ENCODE measurements around the gene ZNF664.

The ZNF664 gene

DNA sequence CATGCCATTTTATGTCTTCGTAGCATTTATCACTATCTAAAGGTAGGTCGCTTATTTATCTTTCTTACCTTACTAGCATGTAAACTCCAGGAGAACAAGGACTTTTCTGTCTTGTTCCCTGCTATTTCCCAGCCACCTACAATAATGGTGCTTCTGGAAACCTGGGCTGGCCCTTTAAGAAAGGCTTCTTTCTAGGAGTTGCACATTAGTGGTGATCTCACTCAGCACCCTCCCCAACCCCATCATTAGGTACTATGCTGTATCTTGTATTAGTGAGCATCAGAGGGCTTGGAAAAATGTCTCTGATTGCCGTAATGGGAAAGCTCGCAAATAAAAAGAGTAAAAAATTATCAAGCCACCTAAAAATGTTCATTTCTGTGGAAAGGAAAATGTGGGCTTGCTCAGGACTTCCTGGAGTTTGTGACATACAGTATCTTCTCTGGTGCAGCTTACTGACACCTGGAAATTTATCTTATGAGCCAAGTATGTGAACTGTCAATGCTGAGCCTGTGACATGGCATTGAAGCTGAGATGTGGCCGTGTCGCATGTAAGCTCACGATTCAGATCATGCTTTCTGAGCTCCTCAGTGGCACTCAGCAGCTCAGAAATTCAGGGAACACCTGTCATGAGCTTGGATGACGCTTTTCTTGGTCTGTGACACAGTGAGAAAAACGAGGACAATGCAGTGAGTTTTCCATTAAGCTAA is 12.8 kb upstream of the ZNF664 start:
- no peak for DNase-seq

DNA sequence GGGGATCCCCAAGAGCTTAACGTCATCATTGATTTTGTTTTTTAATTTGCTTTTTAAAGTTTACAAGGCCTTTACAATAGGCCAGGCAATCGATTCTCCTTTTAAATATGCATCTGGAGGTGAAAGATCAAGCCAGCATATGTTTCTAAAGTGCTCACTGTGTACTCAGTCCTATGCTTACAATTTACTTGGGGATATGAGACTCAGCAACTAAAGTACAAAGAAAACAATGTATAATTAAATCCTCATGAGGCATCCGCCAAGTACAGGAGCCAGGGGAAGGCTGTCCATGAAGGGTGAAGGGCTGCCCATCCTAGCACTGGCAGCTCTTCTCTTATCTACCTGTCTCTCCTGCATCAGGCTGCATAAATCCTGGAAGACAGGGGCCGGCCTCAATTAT is 12.2 kb upstream of the ZNF664 start:
- no peak for DNase-seq

DNA sequence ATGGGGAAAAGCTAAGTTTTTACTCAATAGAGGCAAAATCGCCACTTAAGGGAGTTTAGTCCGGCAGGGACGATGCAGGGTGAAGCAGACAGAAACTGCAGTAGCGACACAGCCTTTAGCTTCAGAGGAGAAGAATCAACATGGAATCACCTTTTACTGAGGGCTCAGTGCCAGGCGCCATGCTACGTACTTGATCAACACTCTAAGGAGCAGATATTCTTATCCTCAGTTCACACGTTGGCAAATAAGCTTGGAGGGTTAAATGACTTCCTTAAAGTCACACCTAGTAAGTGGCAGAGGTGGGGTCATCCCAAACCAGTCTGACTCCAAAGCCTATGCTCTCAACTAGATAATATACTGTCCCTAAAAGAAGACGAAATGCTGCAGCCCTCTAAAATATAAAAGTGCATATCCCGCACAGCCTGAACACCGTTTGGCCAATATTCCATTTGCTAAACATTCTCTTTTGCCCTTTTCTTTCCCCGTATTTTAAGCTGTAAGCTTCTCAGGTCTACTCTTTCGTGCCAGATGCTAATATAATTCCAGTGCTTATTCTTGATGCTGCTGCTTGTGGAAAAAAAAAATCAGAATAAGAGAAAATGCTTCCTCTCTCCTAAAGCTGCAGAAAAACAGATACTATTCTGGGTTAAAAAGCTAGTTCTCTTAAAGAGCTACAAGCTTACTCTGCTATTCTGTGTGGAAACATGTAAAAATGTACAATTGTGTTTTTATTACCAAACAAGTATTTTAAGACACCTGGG is 11.2 kb upstream of the ZNF664 start:
- DNase-seq = no peak

DNA sequence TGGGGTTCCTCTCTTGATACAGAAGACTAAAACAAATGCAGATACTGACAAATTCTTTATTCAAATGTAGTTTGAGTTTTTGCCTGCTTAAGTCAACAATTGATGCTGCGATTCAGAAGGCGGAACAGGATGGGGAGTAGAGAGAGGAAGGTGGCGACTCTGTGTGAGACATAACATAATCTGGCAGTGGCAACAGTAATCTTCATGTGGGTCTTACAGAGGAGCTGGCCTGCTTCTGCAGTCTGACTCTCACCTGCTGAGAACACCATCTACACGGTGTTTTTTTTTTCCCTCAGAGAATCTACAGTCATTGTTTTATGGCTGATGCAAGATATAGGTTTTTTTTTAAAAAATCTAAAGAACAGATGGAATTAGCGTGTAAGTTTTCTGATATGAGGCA is 10.5 kb upstream of the ZNF664 start:
- no peak for DNase-seq

DNA sequence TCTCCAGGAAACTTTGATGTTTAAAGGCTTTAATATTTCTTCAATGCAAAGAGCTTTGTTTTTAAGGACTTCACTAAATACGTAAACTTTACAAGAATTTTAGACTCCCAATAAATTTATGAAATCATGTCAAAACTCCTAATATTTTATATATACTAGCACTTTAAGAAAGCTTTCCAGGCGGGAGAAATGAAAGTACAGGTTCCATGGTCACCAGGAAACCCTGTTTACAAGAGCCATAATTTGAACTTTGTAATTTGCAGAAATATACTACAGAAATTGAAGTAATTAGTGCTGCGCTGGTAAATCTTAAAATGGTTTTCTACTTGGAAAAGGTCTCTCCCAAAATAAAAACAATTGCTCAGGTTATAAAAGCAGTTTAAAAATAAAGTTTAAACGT is 9.2 kb upstream of the ZNF664 start:
- no peak for DNase-seq

DNA sequence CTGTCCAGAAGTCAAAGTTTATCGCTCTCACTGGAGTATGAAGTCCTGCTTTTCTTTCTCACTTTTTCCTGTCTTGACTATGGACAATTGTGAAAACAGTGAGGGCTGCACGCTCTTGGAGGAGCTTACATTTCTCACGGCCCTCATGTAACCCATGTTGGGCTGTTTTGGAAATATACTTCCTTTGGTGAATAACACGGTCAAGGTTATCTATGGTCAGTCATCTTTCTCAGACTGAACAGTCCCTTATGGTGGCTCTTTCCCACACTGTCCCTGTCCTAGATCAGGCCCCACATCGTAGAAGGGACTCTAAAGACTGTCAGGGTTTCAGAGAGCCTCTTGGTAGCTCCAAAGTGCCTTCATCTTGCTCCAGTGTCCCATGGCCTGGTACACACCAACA is 7.6 kb upstream of the ZNF664 start:
- no peak for DNase-seq

DNA sequence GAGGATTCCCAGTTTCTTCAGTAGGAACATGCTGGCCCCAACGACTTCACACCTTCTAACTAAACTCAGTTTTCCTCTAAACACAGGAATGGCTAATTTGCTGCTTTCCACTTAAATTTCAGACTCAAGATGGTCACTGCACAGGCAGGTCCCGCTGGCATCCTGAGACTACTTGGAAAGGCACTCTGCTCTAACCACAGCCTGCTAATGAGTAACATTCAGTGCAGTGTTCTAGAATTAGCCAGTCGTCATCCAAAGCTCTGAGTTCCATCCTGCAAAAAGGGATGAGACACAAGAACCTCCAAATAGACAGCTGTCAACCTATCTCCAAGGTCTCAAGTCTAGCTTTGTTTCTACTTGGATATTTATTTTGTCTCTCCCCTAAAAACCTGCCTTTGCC is 6.4 kb upstream of the ZNF664 start:
- no peak for DNase-seq

DNA sequence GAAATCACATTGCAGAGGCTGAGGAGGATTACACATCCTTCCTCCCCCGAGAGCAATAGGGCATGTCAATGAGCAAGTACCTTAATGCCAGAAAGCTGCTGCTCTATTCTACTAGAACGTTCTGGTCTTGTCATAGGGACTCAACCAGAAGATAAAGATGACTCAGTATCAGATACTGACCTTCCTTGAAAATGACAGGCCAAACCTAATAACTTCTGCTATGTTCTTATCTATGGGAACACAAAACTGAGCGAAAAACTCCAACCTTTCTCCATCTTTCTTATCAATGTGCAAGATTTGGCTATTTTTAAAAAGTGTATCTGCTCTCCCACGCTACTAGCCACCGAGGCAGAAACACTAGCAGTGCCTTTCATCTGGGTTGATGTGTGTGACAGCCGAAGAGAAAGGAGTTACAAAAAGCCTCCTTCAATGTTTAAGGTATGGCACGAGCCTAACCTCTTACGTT is 5.9 kb upstream of the ZNF664 start:
- no peak for DNase-seq

DNA sequence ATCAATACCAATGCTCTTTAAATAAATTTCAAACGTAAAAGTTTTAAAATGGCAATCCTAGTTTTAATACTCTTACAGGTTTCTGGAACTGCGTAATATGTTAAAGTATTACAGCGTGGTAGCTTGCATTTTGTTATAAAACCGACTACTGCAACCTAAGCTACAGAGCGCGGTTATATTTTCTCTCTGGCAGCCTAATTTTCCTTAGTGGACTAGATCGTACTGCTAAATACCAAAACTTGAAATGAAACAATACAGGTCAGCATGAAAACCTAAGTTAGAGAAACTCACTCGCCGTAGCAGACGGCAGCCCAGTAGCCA is 1.6 kb upstream of the ZNF664 start:
- DNase-seq = no peak

DNA sequence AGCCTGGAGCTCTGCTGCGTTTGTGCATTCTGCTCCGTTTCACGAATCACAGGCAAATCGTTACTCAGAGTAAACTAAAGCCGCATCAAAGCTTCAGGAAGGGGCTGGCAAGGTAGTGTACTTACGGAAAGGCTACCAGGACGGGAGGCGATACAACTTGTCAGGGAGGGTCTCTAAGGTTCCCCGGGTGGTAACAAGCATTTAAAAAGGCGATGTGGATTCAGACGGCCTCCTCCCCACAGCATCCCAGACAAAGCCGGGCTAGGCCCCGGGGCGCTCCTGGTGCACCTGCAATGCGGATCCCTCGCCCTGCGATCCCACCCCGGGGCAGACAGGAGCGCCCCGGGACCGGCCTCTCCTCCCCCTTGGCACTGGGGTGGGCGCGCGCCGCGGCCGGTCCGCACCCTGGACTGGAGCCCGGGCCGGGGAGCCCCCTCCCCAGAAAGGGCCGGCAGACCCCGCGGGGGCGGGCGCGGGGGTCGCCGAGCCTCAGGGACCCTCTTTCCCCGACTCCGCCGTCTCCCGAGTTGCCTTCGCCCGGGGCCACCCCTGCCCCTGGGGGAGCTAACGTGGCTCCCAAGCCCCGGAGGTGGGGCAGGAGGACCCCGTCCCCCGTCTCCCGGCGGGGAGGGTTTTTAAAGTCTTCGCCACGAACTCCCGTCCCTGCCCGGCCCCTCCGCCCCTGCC is 1.1 kb upstream of the ZNF664 start:
- no peak for DNase-seq

DNA sequence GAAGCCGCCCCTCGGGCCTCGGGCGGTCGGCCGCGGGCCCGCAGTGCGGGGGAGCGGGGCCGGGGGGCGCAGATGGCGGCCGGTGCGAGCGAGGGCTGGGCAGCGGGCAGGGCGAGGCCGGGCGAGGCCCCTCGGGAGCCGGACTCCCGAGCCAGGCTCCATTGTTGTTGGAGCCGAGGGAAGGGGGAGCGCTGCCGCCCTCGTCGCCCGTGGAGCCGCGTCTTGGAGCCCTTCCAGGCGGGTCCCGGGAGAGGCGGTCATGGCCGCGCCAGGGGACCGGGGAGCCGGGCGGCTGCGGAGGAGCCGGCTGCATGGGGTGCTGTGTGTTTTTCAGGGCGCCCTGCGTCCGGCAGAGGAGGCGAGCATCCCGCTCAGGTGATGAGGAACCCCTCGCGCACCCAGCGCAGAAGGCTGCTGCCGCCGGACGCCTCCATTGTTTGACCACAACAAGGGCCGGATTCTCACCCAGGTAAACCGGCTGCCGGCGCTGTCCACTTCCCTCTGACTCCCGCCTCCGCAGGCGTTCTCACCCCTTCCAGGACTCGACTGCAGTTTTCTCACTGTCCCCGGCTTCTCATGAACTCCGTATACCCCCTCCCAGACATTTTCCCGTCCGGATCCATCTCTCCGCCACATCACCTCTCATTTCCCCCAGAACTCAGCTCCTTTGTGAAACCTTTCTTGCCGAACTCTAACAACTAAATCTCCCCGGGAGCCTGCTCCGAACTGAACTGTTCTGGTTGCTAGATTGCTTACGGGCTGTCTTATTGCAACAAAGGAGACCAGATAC is 732 bp downstream of the ZNF664 start:
- DNase-seq = no peak

DNA sequence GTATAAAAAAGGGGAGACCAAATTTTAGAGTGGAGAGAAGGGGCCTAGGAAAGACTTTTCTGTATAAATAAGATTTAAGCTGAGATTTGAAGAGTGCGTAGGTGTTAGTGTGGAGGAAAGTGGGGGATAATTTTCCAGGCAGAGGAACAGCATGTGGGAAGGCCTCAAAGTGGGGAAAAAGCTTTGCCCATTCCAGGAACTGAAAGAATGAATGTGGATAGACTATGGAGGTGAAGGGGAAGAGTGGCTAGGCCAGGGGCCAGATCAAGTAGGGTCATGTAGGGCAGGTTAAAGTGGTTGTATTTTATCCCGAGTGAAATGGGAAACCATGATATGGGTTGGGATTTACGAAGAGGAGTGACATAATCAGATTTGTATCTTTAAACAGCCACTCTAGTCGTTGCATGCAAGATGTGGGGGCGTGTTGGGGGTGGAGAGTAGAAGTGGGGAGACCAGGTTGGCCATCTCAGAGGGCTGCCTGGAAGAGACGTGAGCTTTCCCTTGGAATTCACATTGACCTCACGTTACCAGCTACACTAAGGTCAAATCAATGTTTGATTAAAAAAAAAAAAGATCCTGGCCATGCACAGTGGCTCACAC is 3.3 kb downstream of the ZNF664 start:
- no peak for DNase-seq

DNA sequence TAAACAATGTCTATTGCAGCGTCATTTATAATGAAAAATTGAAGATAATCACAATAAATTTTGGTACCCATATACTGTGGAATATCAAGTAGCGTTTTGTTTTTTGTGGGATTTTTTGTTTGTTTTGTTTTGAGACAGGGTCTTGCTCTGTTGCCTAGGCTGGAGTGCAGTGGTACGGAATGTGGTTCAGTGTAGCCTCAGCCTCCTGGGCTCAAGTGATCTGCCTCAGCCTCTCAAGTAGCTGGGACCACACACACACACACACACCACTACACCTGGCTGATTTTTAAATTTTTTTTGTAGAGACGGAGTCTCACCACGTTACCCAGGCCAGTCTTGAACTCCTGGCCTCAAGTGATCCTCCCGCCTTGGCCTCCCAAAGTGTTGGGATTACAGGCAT is 6.6 kb downstream of the ZNF664 start:
- DNase-seq = no peak

DNA sequence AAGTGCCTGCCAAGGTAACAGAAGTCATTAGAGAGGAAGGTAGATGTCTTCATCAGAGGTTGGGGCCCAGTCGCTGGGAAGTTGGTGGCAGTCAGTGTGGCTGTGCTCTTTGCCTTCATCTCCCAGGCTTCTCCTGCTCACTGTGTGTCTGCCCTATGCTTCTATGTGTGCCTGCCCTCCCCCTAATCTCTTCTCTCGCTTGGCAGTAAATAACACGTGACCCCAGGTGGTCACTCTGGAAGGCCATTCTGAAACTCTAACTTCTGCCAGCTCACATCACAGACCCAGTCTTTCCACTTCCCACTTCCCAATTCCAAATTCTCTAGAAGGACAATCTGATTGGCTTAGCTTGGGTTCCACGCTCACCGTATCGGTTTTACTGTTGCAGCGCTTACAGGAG is 9.3 kb downstream of the ZNF664 start:
- DNase-seq = no peak

DNA sequence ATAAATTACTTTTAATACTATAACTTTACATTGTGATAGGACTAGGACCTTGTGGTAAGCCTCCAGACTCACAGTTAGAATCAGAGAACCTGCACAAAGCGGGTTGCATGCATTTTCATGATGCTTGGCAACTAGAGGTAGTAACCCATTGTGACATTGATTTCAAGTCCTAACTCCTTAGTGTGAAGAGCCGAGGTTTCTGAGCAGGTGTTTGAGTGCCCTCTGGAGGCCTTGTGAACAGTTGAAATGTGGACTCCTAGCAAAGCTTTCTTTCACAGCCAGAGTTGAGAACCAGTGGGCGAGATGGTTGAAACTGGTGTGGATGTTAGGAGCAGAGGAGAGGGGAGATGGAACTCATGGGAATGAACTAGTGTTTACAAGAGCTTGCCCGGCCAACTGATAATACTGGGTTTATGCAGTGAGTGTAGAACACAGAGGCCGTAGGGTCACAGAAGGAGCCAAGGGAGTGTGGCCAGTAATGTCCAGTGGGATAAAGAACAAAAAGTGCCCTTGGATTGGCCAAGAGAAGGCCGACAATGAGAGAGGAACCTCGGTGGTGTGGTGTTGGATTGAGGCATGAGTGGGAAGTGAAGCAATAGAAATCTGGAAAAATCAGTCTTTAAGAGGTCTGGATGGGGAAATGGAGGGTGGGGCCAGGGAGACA is 10.9 kb downstream of the ZNF664 start:
- DNase-seq = peak; percentile 21

DNA sequence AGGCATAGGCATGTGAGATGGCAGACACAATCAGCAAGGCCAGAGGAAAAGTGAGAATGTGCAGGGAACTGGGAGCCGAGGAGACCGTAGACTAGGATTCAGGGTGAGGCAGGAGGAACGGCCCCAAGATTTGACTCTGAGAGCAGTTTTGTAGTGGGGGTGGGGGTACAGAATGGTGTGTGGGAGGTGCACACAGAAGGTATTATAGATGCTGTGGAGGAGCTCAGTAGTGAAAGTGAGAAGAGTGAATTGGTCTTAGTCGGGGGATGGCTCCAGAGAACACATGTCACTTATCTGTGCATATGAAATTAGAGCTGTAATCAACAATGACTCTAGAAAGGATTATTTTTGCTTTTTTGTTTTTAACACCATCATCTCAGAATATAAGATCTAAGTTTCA is 11.9 kb downstream of the ZNF664 start:
- DNase-seq = no peak

DNA sequence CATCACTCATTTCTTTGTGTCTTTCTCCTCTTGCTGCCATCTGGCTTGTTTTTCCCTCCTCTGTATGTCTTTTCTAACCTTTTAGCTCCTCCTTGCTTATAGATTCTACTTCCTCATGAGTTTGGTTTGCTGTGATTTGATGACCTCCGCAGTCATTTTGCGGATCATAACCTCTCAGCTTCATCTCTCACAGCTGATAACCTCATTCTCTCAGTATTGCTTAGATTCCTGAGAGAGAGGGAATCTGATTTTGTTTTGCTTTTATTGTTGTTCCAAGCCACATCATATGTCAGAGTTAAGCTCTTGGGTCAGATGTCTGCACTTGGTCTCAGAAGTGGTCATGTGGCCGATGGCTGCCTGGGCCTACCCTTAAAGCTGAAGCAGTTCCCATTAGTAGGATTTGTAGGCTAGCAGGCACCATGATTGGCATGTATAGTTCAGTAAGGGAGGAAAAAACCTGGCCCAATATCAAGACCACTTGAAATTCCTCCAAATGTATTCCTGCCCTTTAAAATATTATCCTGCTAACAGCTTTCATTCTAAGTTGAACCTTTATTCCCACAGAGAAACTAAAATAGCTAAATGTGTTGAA is 13.5 kb downstream of the ZNF664 start:
- DNase-seq = peak; percentile 7

DNA sequence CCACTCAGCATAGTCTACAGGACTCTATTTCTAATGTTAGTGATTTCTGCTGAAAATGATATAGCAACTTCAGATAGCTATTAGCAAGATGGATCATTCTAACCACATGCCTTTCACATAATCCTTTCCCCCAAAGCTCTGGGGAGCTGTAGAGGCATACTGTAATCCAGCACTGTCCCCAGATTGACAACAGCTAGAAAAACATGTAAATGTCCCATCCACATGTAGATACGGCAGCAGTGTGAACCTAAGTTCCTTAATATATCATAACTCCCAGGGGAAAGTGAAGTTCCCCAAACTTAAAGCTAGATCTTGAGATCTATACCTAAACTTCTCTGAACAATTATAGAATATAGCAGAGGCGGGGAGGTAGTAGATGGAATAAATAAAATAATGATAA is 14.0 kb downstream of the ZNF664 start:
- no peak for DNase-seq

DNA sequence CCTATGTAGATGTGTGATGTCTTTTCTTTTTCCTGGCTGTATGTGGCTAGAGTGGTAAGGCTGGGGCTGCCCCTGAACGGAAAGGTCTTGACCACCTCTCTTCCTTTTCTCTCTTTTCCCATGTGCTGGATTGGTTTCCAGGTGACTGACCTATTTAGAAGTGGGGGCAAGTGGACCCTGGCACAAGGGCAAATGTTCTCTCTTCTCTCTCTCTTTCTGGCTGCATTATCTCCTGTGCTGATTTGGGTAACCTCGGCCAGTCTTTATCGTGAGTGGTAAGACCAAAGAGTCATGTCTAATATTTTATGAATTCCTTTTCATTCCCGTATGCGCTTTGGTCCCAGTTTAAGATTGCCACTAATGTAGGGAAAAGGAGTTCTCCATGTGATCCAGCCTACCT is 16.2 kb downstream of the ZNF664 start:
- DNase-seq = no peak

DNA sequence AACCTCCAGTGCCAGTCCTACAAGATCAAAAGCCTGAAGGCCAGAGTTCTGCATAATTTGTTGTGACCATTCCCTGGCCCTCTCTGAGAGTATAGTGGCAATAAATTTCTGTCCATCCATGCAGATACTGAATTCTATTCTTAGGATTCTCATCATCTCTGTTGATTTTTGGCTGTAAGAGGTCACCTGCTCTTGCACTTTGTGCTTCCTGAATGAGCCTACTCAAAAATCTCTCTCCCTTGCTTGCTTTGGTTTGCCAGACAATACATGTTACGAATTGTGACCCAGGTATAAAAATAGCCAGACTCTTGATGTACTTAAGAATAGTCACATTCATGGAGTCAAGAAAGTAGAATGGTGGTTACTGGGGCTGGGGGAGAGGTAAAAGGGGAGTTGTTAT is 16.7 kb downstream of the ZNF664 start:
- DNase-seq = no peak

DNA sequence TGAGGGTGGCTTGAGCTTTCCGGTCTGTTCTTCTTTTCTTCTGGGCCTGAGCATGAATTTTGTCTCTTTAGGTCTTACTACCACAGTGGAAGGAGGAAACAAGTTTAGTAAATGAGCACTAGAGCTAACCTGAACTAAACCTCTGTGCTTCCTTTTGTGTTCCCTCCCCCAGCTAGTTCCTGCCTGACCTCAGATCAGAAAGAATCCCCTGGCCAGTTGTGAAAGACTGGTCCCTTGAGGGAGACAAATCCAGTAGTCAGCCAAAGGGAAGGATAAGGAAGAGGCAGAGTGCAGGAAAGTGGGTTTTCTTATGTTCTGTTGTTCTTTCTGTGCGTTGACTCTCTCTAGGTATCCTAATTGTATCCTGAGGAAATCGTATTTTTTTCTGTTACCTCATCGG is 17.5 kb downstream of the ZNF664 start:
- DNase-seq = no peak

DNA sequence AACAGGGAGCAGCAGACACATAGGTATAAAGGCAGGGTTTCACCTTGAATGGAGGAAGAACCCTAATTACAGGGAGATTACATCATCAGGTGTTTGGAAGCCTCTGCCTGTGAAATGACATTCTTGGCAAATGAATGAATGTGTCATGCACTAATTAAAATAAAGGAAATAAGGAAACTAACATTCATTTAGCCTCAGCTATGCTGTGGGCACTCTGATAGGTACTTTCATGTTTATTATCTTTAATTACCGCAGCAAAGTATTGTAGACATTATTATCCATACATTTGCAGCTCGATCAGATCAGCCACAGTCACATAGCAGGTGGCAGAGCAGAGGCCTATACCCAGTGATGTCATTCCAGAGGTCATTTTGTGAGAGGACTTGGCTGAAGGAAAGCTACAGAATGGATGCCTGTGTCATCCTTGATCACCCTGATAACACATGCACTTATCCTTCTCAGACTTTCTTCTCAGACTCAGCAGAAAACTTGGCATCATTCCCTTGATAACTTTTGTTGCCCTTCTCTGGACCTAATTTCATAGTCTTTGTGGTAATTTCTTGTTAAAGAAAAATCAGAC is 18.4 kb downstream of the ZNF664 start:
- DNase-seq = no peak

Data from NCI-H524 treated with DMSO at 0.1 percent for 48 hours (cell line).